ENCODE measurements around the gene ZC4H2.
A peak's percentile ranks its signal among the peaks of the same experiment; 100 is the strongest.
"Not testable (repeated sequence)": the region's sequence is repeated elsewhere in the genome, so short reads cannot be mapped to it uniquely, and the experiment has no call there.

ZC4H2 gene, protein sequence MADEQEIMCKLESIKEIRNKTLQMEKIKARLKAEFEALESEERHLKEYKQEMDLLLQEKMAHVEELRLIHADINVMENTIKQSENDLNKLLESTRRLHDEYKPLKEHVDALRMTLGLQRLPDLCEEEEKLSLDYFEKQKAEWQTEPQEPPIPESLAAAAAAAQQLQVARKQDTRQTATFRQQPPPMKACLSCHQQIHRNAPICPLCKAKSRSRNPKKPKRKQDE

DNA sequence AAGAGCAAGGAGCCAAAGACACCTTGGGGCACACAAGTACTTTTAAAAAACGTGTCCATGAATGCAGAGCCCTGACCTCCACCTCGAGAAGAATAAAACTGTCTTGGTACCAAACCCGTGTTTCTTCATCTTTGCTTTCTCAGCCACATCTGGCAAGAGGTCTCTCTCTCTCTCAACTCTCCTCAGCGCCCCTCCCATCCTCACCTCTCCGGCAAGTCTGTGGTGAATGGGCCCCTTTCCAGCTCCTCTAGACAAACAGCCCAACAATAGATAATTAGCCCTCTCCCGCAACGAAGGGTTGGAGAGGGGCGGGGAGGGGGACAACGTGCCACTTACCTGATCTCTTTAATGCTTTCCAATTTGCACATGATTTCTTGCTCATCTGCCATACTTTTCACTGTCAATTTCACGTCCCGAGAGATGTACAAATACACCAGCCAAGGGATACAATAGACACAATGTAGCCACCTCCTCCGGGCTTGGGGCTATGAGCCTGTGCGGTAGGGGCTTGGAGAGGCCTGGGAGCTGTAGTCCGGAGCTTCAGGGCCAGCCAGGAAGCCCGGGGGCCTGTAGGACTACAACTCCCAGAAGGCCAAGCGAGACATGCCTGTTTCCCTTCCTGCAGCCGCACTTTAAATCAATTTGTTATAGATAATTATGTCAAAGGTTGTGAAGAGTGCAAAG is at the start of gene ZC4H2:
ZC4H2 (minus strand) TSS at position 462 of the 684 bp plus-strand sequence; CDS start at position 389, 73 bp downstream.
- DNase-seq = peak; percentile 70
- Mint-ChIP-seq H3K36me3 (ENCODE audit: low read depth) (peaks cover 17% of the 10 kb centered on the region), H3K9me3 (peaks cover 7% of the 10 kb centered on the region), H3K4me1 (ENCODE audit: low read depth) (peaks cover 29% of the 10 kb centered on the region), H3K4me3 (peak within 1 kb of the TSS; percentile 85), H3K27me3 (peaks cover 24% of the 10 kb centered on the region), H3K27ac (peak within 1 kb of the TSS; percentile 78)

DNA sequence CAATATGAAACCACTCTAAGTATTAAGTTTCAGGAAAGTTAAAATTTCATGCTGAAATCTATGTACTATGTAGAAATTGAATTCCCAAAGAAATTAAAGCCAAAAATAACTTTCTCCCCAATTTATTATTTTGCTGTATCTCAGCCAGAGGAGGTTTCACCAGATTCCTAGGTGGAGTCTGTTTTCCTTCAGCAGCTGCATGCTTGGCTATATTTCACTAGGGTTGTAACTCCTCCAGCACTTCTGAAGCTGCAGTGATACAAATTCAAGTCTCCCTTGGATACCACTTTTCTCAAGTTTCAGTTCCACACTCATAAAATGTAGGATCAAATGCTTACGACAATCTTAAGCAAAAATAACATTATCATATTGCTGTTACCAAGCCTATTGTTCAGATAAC is 41.2 kb upstream of the ZC4H2 start:
- Mint-ChIP-seq H3K36me3 (ENCODE audit: low read depth) (peaks cover 3% of the 10 kb centered on the region), H3K4me3 (no peak overlapping the region), H3K4me1 (ENCODE audit: low read depth) (no peaks in the 10 kb centered on the region), H3K9me3 (peaks cover under 1% of the 10 kb centered on the region), H3K27me3 (peaks cover 10% of the 10 kb centered on the region), H3K27ac (no peak overlapping the region)
- DNase-seq = no peak

DNA sequence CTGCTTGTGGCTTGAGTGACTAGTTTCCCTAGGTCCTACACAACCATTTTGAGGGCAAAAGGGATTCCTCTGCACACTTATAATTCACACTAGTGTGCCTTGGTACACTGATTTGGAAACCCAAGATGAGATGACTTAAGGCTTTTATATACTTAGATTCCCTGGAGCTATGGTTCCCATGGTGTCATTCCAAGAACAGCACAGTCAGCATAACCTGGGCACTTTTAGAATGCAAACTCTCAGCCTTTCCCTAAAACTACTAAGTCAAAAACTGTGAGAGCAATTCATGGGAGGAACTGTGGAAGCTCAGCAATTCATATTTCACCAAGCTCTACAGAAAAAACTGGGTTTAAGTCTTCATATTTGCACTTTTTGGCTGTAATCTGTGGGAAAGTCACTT is 38.0 kb upstream of the ZC4H2 start:
- Mint-ChIP-seq H3K36me3 (ENCODE audit: low read depth) (peaks cover 3% of the 10 kb centered on the region), H3K27ac (no peak overlapping the region), H3K9me3 (no peaks in the 10 kb centered on the region), H3K4me1 (ENCODE audit: low read depth) (no peaks in the 10 kb centered on the region), H3K27me3 (peaks cover 10% of the 10 kb centered on the region), H3K4me3 (no peak overlapping the region)
- no peak for DNase-seq

DNA sequence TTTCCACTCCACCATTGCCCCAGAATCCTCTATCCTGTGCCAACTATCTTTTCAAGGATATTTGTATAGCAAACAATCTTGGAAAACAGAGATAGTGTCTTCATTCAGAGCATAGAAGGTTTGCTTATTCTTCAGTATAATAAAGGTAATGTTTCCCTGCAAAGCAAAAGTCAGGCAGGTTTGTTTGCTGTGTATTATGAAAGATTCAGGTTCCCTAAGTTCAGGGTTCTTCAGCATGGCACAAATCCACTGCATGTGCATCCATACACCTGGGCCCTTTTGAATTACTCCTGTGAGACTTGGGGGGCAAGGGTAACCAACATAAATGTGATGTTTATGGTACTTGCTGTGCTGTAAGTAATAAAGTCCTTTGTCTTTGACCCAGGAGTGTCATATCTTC is 33.2 kb upstream of the ZC4H2 start:
- Mint-ChIP-seq H3K4me1 (ENCODE audit: low read depth) (no peaks in the 10 kb centered on the region), H3K27ac (no peak overlapping the region), H3K9me3 (peaks cover 12% of the 10 kb centered on the region), H3K36me3 (ENCODE audit: low read depth) (peaks cover 2% of the 10 kb centered on the region), H3K27me3 (peaks cover 10% of the 10 kb centered on the region), H3K4me3 (no peak overlapping the region)
- no peak for DNase-seq

DNA sequence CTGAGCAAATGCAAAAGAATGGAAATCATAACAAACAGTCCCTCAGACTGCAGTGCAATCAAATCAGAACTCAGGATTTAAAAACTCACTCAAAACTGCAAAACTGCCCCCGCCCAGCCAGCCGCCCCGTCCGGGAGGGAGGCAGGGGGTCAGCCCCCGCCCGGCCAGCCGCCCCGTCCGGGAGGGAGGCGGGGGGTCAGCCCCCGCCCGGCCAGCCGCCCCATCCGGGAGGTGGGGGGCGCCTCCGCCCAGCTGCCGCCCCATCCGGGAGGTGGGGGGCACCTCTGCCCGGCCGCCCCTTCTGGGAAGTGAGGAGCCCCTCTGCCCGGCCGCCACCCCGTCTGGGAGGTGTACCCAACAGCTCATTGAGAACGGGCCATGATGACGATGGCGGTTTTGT is 26.0 kb upstream of the ZC4H2 start:
- H3K36me3 Mint-ChIP-seq (ENCODE audit: low read depth); H3K27ac Mint-ChIP-seq; H3K27me3 Mint-ChIP-seq; H3K4me1 Mint-ChIP-seq (ENCODE audit: low read depth); H3K4me3 Mint-ChIP-seq; DNase-seq: not testable (repeated sequence)
- H3K9me3 Mint-ChIP-seq = peaks cover 27% of the 10 kb centered on the region

DNA sequence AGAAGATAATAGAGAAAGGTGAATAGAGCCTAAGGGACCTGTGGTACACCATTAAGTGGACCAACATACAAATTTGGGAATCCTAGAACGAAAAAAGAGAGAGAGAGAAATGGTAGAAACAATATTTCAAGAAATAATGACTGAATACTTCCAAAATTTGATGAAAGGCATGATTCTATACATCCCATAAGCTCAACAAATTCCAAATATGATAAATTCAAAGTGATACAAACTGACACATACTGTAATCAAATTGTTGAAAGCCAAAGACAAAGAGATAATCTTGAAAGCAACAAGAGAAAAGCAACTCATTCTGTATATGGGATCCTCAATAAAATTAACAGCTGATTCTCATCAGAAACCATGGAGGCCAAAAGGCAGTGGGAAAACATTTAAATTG is 20.6 kb upstream of the ZC4H2 start:
- Mint-ChIP-seq H3K4me1 (ENCODE audit: low read depth) (no peaks in the 10 kb centered on the region), H3K27ac (no peak overlapping the region), H3K27me3 (peaks cover 7% of the 10 kb centered on the region), H3K9me3 (peaks cover 16% of the 10 kb centered on the region), H3K36me3 (ENCODE audit: low read depth) (peaks cover 4% of the 10 kb centered on the region), H3K4me3 (no peak overlapping the region)
- no peak for DNase-seq

DNA sequence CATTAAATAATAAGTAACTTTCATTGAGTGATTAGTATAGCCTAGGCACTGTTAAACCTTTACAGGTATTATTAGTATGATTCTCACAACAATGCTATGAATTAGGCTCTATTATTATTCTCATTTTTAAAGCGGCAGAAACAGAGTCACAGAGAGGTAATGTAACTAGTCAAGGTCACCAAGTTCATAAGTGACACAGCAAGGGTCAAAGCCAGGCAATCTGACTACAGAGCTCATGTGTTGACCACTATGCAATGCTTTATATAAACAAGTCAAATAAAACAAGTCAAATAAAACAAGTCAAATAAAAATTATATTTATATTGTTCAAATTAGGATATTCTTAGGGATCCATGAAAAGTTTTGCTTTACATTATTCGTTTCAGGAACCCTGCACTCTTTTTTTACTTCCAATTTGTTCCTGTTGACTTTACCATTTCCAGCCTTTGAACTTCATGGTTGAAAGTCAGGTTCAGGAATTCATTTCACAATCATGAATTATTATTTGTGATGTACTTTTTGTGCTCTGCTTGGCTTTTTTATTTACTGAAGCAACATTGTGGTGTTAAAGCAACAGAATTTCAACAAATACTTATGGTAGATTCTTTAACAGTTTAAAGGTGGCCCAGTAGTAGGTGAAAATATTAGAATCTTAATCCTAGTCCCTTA is 18.0 kb upstream of the ZC4H2 start:
- Mint-ChIP-seq H3K27me3 (peaks cover 6% of the 10 kb centered on the region), H3K36me3 (ENCODE audit: low read depth) (peaks cover 7% of the 10 kb centered on the region), H3K27ac (no peak overlapping the region), H3K9me3 (peaks cover 7% of the 10 kb centered on the region), H3K4me3 (no peak overlapping the region), H3K4me1 (ENCODE audit: low read depth) (no peaks in the 10 kb centered on the region)
- DNase-seq = no peak

DNA sequence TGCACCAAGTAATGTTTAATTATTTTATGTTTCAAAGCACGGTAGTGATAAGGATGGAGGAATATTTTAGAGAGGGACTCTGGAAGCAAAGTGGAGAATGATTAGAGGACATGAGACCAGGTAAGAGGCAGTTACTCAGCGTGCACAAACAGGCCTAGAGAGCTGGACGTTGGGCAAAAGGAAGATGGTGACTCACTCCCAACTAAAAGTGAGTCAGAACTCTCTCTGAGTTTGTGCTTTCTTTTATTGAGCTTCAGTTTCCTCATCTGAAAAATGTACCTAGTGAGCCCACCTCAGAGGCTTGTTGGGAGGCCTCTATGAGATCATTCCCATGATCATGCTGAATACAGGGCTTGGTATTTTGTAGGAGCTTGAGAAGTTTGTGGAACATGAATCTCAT is 1.6 kb upstream of the ZC4H2 start:
- Mint-ChIP-seq H3K4me1 (ENCODE audit: low read depth) (peaks cover 29% of the 10 kb centered on the region), H3K27ac (no peak overlapping the region), H3K36me3 (ENCODE audit: low read depth) (peaks cover 11% of the 10 kb centered on the region), H3K27me3 (peaks cover 16% of the 10 kb centered on the region), H3K9me3 (no peaks in the 10 kb centered on the region), H3K4me3 (no peak overlapping the region)
- no peak for DNase-seq

DNA sequence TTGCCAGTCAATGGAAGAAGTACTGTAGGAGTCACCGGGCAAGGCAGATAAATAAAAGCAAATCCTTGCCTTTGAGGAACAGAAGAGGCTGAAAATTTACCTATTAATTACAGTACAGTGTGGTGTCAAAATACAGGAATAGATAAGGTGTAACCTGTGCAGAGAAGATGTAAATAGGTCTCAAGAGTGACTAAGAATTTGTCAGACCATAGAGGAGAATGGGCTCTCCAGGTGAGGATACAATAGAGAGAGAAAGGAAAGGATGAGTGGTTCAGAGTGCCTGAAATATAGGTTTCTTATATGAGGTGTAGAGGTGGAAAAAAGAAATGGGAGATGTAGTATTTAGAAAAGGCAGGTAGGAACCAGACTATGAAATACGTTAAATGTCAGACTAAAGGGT is 801 bp upstream of the ZC4H2 start:
- no peak overlapping the region for H3K4me3 Mint-ChIP-seq
- H3K27me3 Mint-ChIP-seq = peaks cover 22% of the 10 kb centered on the region

DNA sequence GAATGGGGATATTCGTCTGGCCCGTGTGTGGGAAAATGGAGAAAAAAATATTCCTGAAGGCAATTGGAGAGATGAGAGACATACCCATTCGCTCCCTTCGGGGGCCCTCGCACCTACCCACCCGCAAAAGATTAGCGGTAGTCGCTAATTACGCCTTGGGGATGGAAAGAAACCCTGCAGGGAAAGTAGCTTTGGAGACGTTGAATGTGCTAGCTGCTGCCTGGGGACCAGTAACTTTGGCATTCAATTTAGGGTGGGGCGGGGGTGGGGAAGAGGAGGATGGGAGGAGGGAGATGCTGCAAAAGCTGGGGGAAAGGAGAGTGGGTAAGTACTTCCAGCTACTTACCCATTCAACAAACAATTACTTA is 407 bp upstream of the ZC4H2 start:
- Mint-ChIP-seq H3K36me3 (ENCODE audit: low read depth) (peaks cover 14% of the 10 kb centered on the region), H3K4me3 (peak overlapping the region; percentile 85), H3K27me3 (peaks cover 24% of the 10 kb centered on the region), H3K9me3 (peaks cover 7% of the 10 kb centered on the region), H3K27ac (peak overlapping the region; percentile 78), H3K4me1 (ENCODE audit: low read depth) (peaks cover 29% of the 10 kb centered on the region)
- no peak for DNase-seq

More for the DNA sequence above, 801 bp upstream of the ZC4H2 start:
- Mint-ChIP-seq H3K36me3 (ENCODE audit: low read depth) (peaks cover 14% of the 10 kb centered on the region), H3K27ac (no peak overlapping the region), H3K4me1 (ENCODE audit: low read depth) (peaks cover 29% of the 10 kb centered on the region), H3K9me3 (peaks cover 4% of the 10 kb centered on the region)
- no peak for DNase-seq

DNA sequence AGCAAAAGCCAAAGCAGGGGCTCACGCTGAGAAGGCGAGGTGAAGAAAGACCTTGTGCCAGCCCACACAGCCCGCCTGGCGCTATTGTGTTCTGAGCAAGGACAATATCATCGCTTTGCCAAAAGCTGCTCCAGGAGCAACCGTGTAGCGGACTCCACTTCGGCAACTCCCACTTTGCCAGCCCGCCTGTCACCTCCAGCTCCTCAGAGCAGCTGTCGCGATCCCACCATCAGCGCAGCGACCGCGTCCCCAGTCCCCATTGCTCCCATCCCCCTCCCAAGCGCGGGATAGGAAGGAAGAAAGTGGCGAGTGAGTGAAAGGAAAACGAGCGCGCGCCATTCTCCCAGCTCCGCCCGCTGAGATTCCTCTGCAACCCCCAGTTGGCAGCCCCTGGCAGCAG is 759 bp downstream of the ZC4H2 start:
- H3K36me3 Mint-ChIP-seq (ENCODE audit: low read depth) = peaks cover 17% of the 10 kb centered on the region
- DNase-seq = peak; percentile 52
- H3K27me3 Mint-ChIP-seq = peaks cover 24% of the 10 kb centered on the region

DNA sequence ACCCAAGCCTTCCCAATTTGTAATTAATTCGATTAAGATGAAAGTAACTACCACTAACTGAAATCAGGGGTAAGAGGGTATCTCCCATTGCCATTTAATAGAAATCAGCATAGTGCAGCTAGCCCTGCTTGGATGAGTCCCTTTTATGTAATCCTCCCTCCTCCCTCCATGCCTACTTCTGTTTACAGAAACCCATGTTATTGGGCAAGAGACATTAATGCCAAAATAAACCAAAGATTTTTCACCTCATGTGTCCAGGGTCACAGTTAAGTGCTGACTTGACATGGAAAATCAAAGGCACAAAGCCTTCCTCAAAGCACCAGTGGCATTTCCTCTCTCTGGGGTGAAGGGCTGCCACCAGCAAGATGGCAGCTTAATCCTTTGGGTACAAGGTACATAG is 50.8 kb downstream of the ZC4H2 start:
- no peaks in the 10 kb centered on the region for H3K27me3 Mint-ChIP-seq
- no peak overlapping the region for H3K27ac Mint-ChIP-seq
- H3K9me3 Mint-ChIP-seq = peaks cover 27% of the 10 kb centered on the region
- peaks cover 7% of the 10 kb centered on the region for H3K36me3 Mint-ChIP-seq (ENCODE audit: low read depth)
- no peaks in the 10 kb centered on the region for H3K4me1 Mint-ChIP-seq (ENCODE audit: low read depth)
- H3K4me3 Mint-ChIP-seq = no peak overlapping the region
- no peak for DNase-seq

More for the DNA sequence above, 759 bp downstream of the ZC4H2 start:
- peak overlapping the region; percentile 78 for H3K27ac Mint-ChIP-seq
- H3K4me3 Mint-ChIP-seq = peak overlapping the region; percentile 85
- peaks cover 29% of the 10 kb centered on the region for H3K4me1 Mint-ChIP-seq (ENCODE audit: low read depth)
- peaks cover 7% of the 10 kb centered on the region for H3K9me3 Mint-ChIP-seq

DNA sequence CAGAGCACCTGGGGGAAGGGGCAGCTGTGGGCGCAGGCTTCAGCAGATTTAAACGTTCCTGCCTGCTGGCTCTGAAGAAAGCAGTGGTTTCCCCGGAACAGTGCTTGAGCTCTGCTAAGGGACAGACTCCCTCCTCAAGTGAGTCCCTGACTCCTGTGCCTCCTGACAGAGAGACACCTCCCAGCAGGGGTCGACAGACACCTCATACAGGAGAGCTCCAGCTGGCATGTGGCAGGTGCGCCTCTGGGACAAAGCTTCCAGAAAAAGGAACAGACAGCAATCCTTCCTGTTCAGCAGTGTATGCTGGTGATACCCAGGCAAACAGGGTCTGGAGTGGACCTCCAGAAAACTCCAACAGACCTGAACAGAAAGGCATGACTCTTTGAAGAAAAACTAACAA is 68.1 kb downstream of the ZC4H2 start:
- Mint-ChIP-seq H3K4me1 (ENCODE audit: low read depth) (no peaks in the 10 kb centered on the region), H3K9me3 (peaks cover 26% of the 10 kb centered on the region), H3K27ac (no peak overlapping the region), H3K27me3 (peaks cover 18% of the 10 kb centered on the region), H3K4me3 (no peak overlapping the region), H3K36me3 (ENCODE audit: low read depth) (peaks cover 42% of the 10 kb centered on the region)
- no peak for DNase-seq

DNA sequence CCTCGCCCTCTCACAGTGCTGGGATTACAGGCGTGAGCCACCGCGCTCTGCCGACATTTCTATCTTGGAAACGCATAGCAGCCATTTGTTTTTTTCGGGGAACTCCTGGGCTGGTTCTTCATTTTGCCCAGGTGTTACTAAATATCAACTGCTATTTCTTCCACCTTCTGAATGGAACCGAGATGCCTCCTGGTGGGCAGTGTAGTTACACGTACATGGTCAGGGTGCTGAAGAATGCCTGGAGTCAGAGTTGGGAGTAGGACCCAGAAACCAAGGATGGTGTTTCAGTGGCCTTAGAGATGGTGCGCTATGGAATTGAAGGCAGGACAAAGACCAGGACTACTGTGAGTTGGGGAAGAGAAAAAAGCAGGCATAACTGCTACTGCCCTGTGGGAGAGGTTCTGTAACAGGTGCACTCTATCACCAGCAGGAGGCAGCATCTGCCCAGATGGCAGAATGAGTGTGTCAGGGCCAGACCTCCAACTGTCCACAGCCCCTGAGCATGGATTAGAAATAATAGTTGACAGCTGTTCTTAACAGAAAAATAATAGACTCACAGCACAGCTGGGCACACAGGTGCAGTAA is 81.7 kb downstream of the ZC4H2 start:
- Mint-ChIP-seq H3K36me3 (ENCODE audit: low read depth) (peaks cover 2% of the 10 kb centered on the region), H3K4me1 (ENCODE audit: low read depth) (peaks cover 23% of the 10 kb centered on the region), H3K27ac (no peak overlapping the region), H3K27me3 (no peaks in the 10 kb centered on the region), H3K9me3 (peaks cover 7% of the 10 kb centered on the region), H3K4me3 (no peak overlapping the region)
- DNase-seq = peak; percentile 48

DNA sequence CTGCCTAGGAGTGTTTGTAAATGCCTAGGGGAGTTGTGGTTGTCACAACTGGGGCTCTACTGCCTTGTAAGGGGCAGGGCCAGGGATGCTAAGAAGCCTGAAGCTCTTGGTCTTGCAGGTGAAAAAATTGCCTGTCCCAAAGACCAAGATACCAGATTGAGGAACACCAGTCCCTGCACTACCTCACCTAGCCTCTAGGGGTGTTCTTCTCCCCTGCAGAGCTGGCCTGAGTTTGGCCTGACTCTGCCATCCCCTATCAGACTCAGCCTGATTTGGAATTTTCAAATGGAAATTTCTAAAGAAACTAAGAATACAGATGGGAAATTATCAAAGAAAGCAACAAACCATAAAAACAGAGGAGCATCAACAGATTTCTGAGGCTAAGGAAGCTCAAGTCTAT is 90.4 kb downstream of the ZC4H2 start:
- Mint-ChIP-seq H3K36me3 (ENCODE audit: low read depth) (peaks cover 16% of the 10 kb centered on the region), H3K27me3 (no peaks in the 10 kb centered on the region), H3K27ac (no peak overlapping the region), H3K4me3 (no peak overlapping the region), H3K9me3 (peaks cover 28% of the 10 kb centered on the region), H3K4me1 (ENCODE audit: low read depth) (no peaks in the 10 kb centered on the region)
- no peak for DNase-seq

All from activated T-cell treated with anti-CD3 and anti-CD28 coated beads, Interleukin-2, amount 50 U/mL, for 24 hours (primary cell).